Karpas-422 (cell line): Measurements from ENCODE around the gene AP2A1. TPM values are rescaled to one million over a fixed set of nuclear protein-coding genes. Genes with fewer than 3 reads are reported as not detected.

Source experiments
- DNase-seq: peaks from one replicate; pipeline ENCODE4 v3.0.0-alpha.2; 2015
- H2AFZ ChIP-seq: fragments of 200-600 bp; sonication (generic); 2 replicates; pipeline ENCODE4 v1.6.1; 2014; ENCODE audit warnings: antibody characterized with exemption, low read length, mixed read lengths
- H3K27ac ChIP-seq: fragments of 200-600 bp; sonication (generic); 2 replicates; pipeline ENCODE4 v1.5.1; 2014; ENCODE audit warnings: mild to moderate bottlenecking, low read length, moderate library complexity
- H3K27me3 ChIP-seq: fragments of 200-600 bp; sonication (generic); 2 replicates; pipeline ENCODE4 v1.6.1; 2014; ENCODE audit warnings: low read length, mixed read lengths
- H3K36me3 ChIP-seq: fragments of 200-600 bp; sonication (generic); 2 replicates; pipeline ENCODE4 v1.6.1; 2014; ENCODE audit warnings: low read length, mixed read lengths; ENCODE audit not compliant: insufficient read depth
- H3K4me1 ChIP-seq: fragments of 200-600 bp; sonication (generic); 2 replicates; pipeline ENCODE4 v1.6.1; 2014; ENCODE audit warnings: mild to moderate bottlenecking, low read length, mixed read lengths
- H3K4me2 ChIP-seq: fragments of 200-600 bp; sonication (generic); 2 replicates; pipeline ENCODE4 v1.6.1; 2014; ENCODE audit warnings: low read length, low read depth, mild to moderate bottlenecking; ENCODE audit not compliant: poor library complexity, severe bottlenecking
- H3K4me3 ChIP-seq: fragments of 200-600 bp; sonication (generic); 2 replicates; pipeline ENCODE4 v1.5.1; 2014; ENCODE audit warnings: mild to moderate bottlenecking, antibody characterized with exemption, low read length, mixed read lengths
- H3K79me2 ChIP-seq: fragments of 200-600 bp; sonication (generic); 2 replicates; pipeline ENCODE4 v1.6.1; 2014; ENCODE audit warnings: mild to moderate bottlenecking, low read length, mixed read lengths
- H3K9ac ChIP-seq: fragments of 200-600 bp; sonication (generic); 2 replicates; pipeline ENCODE4 v1.6.0; 2014; ENCODE audit warnings: low read length
- H3K9me2 ChIP-seq: fragments of 200-600 bp; sonication (generic), shearing (Covaris generic); replicated peaks from 2 replicates; pipeline ENCODE4 v1.6.0; 2014; ENCODE audit warnings: mild to moderate bottlenecking, low read length, moderate library complexity; ENCODE audit not compliant: insufficient read depth
- H3K9me3 ChIP-seq: fragments of 300-700, 200-600 bp; sonication (generic); 2 replicates; pipeline ENCODE4 v1.6.1; 2014; ENCODE audit warnings: low read length, mixed read lengths
- H4K20me1 ChIP-seq: fragments of 200-600 bp; sonication (generic); 2 replicates; pipeline ENCODE4 v1.6.1; 2014; ENCODE audit warnings: mild to moderate bottlenecking, antibody characterized with exemption, low read length, low read depth; ENCODE audit not compliant: insufficient read depth
- total RNA-seq: library from RNA; depleted of rRNA; stranded (reverse); fragments of >200 nt; shearing (Covaris generic); gene quantifications from 2 replicates; pipeline ENCODE4 v1.2.3, GENCODE V29; 2014; ENCODE audit warnings: low replicate concordance

Gene AP2A1
- total RNA-seq, 1 experiment from 2014 or later = 32.4 TPM

DNA sequence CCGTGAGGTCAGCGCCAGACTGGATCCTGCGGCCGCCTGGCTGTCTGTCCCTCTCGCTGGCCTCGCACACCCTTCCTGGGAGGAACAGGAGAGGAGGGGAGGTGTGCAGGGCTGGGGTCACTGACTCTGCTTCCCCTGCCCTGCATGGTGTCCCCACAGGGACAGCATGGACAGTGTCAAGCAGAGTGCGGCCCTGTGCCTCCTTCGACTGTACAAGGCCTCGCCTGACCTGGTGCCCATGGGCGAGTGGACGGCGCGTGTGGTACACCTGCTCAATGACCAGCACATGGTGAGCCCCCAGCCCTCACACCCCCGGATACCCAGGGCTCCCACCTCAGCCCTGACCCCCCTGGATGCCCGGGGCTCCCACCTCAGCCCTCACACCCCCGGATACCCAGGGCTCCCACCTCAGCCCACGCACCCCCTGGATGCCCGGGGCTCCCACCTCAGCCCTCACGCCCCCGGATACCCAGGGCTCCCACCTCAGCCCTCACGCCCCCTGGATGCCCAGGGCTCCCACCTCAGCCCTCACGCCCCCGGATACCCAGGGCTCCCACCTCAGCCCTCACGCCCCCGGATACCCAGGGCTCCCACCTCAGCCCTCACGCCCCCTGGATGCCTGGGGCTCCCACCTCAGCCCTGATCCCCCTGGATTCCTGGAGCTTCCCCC lies 25.1 kb downstream of the AP2A1 start:
- Histone ChIP-seq H3K4me3 (no peak overlapping the region), H3K9ac (no peak overlapping the region), H2AFZ (no peak overlapping the region), H3K4me1 (no peaks in the 10 kb centered on the region), H3K27me3 (no peaks in the 10 kb centered on the region), H3K9me3 (no peaks in the 10 kb centered on the region), H3K9me2 (no peaks in the 10 kb centered on the region), H4K20me1 (peaks cover 6% of the 10 kb centered on the region; the same call in 1 of the 2 replicates), H3K79me2 (peaks cover 15% of the 10 kb centered on the region), H3K27ac (no peak overlapping the region), H3K4me2 (no peak overlapping the region), H3K36me3 (peaks cover 16% of the 10 kb centered on the region; the same call in 1 of the 2 replicates)
- no peak for DNase-seq

DNA sequence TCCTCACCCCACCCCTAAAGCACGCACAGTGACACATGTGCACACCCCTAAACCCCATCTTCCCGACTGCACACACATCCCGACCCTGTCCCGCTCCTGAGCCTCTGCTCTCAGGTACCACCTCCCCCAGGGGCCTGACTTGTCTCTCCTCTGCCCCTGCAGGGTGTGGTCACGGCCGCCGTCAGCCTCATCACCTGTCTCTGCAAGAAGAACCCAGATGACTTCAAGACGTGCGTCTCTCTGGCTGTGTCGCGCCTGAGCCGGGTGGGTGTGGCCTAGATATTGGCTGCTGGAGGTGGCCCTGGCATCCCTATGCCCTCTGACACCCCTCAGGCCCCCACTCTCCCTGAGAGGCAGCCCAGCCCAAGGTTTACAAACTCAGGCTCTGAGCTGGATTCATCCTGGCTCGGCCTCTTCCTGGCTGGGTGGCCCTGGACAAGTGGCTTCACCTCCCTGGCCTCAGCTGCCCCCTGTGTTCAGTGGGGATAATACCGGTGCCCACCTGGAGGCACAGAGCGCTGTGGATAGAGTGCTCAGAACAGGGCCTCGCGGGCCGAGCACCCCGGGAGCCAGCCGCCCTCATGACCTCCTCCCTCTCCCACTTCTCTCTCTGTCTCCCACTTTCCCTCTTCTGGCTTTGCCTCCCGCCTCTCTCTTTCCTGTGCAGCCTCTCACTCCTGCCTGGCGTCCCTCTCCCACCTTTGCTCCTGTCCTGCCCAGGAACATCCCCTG lies 26.2 kb downstream of the AP2A1 start:
- peaks cover 12% of the 10 kb centered on the region for H3K79me2 ChIP-seq
- H3K36me3 ChIP-seq = peaks cover 16% of the 10 kb centered on the region; the same call in 1 of the 2 replicates
- no peak for DNase-seq
- H3K4me1 ChIP-seq = no peaks in the 10 kb centered on the region
- H3K4me2 ChIP-seq = no peak overlapping the region
- no peaks in the 10 kb centered on the region for H3K9me3 ChIP-seq
- H3K27me3 ChIP-seq = no peaks in the 10 kb centered on the region
- no peaks in the 10 kb centered on the region for H3K9me2 ChIP-seq
- H3K9ac ChIP-seq = no peak overlapping the region
- 0 out of 2 replicates have a peak, but pooled peaks cover 3% of the 10 kb centered on the region for H4K20me1 ChIP-seq
- H3K27ac ChIP-seq = no peak overlapping the region
- H3K4me3 ChIP-seq = no peak overlapping the region
- no peak overlapping the region for H2AFZ ChIP-seq

DNA sequence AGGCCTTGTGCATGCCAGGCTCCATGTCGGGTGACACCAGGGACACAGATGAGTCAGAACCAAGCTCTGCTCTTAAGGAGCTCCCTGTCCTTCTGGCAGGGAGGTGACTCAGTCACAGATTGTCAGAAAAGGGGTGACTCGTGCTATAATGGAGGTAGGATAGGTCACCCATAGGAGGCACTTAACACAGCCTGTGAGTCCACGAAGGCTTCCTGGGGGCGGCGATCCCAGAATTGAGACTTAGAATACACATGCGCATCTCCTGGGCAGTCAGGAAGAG lies 26.7 kb downstream of the AP2A1 start:
- Histone ChIP-seq H2AFZ (no peak overlapping the region), H3K9me2 (no peaks in the 10 kb centered on the region), H3K4me2 (no peak overlapping the region), H3K9ac (no peak overlapping the region), H3K4me1 (no peaks in the 10 kb centered on the region), H3K27ac (no peak overlapping the region), H3K9me3 (no peaks in the 10 kb centered on the region), H3K27me3 (no peaks in the 10 kb centered on the region), H4K20me1 (0 out of 2 replicates have a peak, but pooled peaks cover 3% of the 10 kb centered on the region), H3K79me2 (peaks cover 7% of the 10 kb centered on the region), H3K4me3 (no peak overlapping the region), H3K36me3 (peaks cover 16% of the 10 kb centered on the region; the same call in 1 of the 2 replicates)
- no peak for DNase-seq

DNA sequence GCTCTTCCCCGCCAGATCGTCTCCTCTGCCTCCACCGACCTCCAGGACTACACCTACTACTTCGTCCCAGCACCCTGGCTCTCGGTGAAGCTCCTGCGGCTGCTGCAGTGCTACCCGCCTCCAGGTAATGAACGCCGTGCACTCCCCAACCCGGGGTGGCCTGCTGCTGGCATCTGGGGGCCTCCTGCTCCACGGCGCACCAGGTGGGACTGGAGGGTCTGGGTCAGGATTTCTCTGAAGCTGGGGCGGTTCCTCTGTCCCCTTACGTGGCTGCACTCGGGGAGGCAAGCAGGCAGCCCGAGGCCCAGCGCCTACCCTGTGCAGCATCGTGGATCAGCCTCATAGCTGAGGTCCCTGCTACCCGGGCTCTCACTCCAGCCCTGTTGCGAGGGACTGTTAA lies 28.8 kb downstream of the AP2A1 start:
- H3K36me3 ChIP-seq = 0 out of 2 replicates have a peak, but pooled peaks cover 16% of the 10 kb centered on the region
- no peaks in the 10 kb centered on the region for H3K9me2 ChIP-seq
- 0 out of 2 replicates have a peak, but pooled peaks cover 3% of the 10 kb centered on the region for H4K20me1 ChIP-seq
- H2AFZ ChIP-seq = no peak overlapping the region
- H3K9ac ChIP-seq = no peak overlapping the region
- no peak overlapping the region for H3K27ac ChIP-seq
- DNase-seq = no peak
- H3K4me2 ChIP-seq = no peak overlapping the region
- H3K79me2 ChIP-seq = no peaks in the 10 kb centered on the region
- no peaks in the 10 kb centered on the region for H3K27me3 ChIP-seq
- no peaks in the 10 kb centered on the region for H3K4me1 ChIP-seq
- no peak overlapping the region for H3K4me3 ChIP-seq
- H3K9me3 ChIP-seq = no peaks in the 10 kb centered on the region

DNA sequence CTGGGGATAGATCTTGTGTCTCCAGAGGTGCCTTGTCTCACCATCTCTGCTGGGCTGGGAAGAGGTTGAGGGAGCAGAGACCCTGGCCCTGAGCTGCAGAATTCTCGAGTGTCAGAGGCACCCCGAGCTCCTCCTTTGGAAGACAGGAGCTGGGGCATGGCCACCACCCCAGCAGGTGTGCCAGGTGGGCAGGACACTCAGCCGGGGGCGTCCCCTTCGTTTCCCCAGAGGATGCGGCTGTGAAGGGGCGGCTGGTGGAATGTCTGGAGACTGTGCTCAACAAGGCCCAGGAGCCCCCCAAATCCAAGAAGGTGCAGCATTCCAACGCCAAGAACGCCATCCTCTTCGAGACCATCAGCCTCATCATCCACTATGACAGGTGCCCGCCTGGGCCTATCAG lies 31.8 kb downstream of the AP2A1 start:
- Histone ChIP-seq H3K9me3 (no peaks in the 10 kb centered on the region), H2AFZ (no peak overlapping the region), H3K4me2 (no peak overlapping the region), H3K4me1 (no peaks in the 10 kb centered on the region), H3K27ac (no peak overlapping the region), H3K4me3 (no peak overlapping the region), H3K79me2 (no peaks in the 10 kb centered on the region), H3K9ac (no peak overlapping the region), H3K9me2 (no peaks in the 10 kb centered on the region), H3K27me3 (no peaks in the 10 kb centered on the region), H4K20me1 (no peaks in the 10 kb centered on the region), H3K36me3 (0 out of 2 replicates have a peak, but pooled peaks cover 18% of the 10 kb centered on the region)
- no peak for DNase-seq

DNA sequence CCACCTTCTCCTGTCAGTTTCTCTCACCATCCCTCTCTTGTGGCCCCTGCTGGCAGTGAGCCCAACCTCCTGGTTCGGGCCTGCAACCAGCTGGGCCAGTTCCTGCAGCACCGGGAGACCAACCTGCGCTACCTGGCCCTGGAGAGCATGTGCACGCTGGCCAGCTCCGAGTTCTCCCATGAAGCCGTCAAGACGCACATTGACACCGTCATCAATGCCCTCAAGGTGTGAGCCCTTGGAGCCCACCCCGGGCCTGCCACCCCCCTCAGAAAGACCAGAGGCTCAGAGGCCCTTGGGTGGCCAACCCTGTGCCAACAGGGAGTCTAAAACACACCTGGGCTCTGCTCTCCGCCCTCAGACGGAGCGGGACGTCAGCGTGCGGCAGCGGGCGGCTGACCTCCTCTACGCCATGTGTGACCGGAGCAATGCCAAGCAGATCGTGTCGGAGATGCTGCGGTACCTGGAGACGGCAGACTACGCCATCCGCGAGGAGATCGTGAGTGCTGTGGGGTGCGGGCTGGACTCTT lies 32.5 kb downstream of the AP2A1 start:
- Histone ChIP-seq H3K9me3 (no peaks in the 10 kb centered on the region), H3K27ac (no peak overlapping the region), H3K9ac (no peak overlapping the region), H3K36me3 (0 out of 2 replicates have a peak, but pooled peaks cover 19% of the 10 kb centered on the region), H3K79me2 (no peaks in the 10 kb centered on the region), H3K4me1 (no peaks in the 10 kb centered on the region), H4K20me1 (no peaks in the 10 kb centered on the region), H3K27me3 (no peaks in the 10 kb centered on the region), H3K9me2 (no peaks in the 10 kb centered on the region), H3K4me3 (no peak overlapping the region), H2AFZ (no peak overlapping the region), H3K4me2 (no peak overlapping the region)
- DNase-seq = no peak

DNA sequence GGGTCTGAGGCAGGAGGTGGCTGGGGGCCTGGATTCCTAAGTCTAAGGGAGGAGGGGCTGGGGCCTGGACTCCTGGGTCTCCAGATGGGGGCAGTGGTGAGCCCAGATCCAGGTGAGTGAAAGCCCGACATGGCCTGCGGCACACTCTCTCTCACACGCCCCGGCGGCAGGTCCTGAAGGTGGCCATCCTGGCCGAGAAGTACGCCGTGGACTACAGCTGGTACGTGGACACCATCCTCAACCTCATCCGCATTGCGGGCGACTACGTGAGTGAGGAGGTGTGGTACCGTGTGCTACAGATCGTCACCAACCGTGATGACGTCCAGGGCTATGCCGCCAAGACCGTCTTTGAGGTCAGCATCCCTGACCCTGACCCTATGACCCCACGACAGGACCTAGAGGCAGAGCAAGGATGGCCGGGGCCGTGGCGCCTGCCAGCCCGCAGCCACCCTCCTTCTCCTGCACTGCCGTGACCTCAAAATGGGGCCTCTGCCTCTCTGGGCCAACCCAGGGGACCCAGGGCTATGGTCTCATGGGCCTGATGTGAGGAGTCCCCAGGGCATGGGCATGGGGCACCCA lies 33.1 kb downstream of the AP2A1 start:
- Histone ChIP-seq H3K9me3 (no peaks in the 10 kb centered on the region), H3K79me2 (no peaks in the 10 kb centered on the region), H3K9me2 (no peaks in the 10 kb centered on the region), H3K27me3 (no peaks in the 10 kb centered on the region), H4K20me1 (no peaks in the 10 kb centered on the region), H3K9ac (no peak overlapping the region), H3K4me2 (no peak overlapping the region), H3K4me1 (no peaks in the 10 kb centered on the region), H3K36me3 (0 out of 2 replicates have a peak, but pooled peaks cover 23% of the 10 kb centered on the region), H3K4me3 (no peak overlapping the region), H2AFZ (no peak overlapping the region), H3K27ac (no peak overlapping the region)
- DNase-seq = peak; percentile 61

DNA sequence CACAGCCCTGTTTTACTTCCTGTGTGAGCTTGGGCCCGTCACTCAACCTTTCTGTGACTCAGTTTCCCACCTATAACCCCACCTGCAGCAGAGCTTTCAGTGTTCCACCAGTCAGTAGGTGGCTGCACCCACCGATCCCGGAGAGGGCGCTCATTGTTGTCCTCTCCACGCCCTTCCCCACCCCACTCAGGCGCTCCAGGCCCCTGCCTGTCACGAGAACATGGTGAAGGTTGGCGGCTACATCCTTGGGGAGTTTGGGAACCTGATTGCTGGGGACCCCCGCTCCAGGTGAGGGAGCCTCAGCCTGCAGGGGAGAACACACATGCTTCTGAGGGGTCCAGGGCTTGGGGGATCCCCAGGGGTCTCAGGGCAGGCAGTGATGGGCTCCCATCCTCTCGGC lies 34.0 kb downstream of the AP2A1 start:
- Histone ChIP-seq H4K20me1 (no peaks in the 10 kb centered on the region), H3K9me2 (no peaks in the 10 kb centered on the region), H2AFZ (no peak overlapping the region), H3K27me3 (no peaks in the 10 kb centered on the region), H3K27ac (no peak overlapping the region), H3K9me3 (no peaks in the 10 kb centered on the region), H3K79me2 (no peaks in the 10 kb centered on the region), H3K4me3 (no peak overlapping the region), H3K4me2 (no peak overlapping the region), H3K36me3 (0 out of 2 replicates have a peak, but pooled peaks cover 24% of the 10 kb centered on the region), H3K4me1 (no peaks in the 10 kb centered on the region), H3K9ac (no peak overlapping the region)
- DNase-seq = no peak
